Heart right ventricle (tissue), 16 donors: Measurements from ENCODE around the gene CATSPERD. TPM values are rescaled to one million over a fixed set of nuclear protein-coding genes. Genes with fewer than 3 reads are reported as not detected.

Experiments
- ATAC-seq, 8 donors: fragments of 200-7000 bp; cut with Tn5 transposase; one replicate each; pipeline ENCODE4 v1.9.1; 2020; ENCODE audit warnings: mild to moderate bottlenecking in 8 of 8, moderate library complexity in 8 of 8, moderate number of reproducible peaks in 1 of 8
- DNase-seq, 2 donors: peaks; one replicate each; pipeline ENCODE4 v3.0.0-alpha.2; 2020
- H3K27ac ChIP-seq, 10 donors: fragments of 200-600 bp; sonication (generic) in 2 of 10; one replicate each; pipeline versions ENCODE4 v1.5.0 to v1.8.0; 2020 to 2022; ENCODE audit warnings: mild to moderate bottlenecking in 3 of 10
- H3K27me3 ChIP-seq, 7 donors: fragments of 200-600 bp; one replicate each; pipeline ENCODE4 v1.8.0; 2021 to 2022; ENCODE audit warnings: mild to moderate bottlenecking in 2 of 7
- H3K36me3 ChIP-seq, 9 donors: fragments of 200-600 bp; sonication (generic) in 1 of 9; one replicate each; pipeline versions ENCODE4 v1.5.0 to v1.8.0; 2020 to 2022; ENCODE audit warnings: mild to moderate bottlenecking in 2 of 9
- H3K4me1 ChIP-seq, 9 donors: fragments of 200-600 bp; sonication (generic) in 1 of 9; one replicate each; pipeline versions ENCODE4 v1.5.0 to v1.8.0; 2020 to 2022; ENCODE audit warnings: mild to moderate bottlenecking in 4 of 9
- H3K4me3 ChIP-seq, 10 donors: fragments of 200-600 bp; sonication (generic) in 2 of 10; one replicate each; pipeline versions ENCODE4 v1.5.0 to v1.8.0; 2020 to 2022; ENCODE audit warnings: mild to moderate bottlenecking in 7 of 10, moderate library complexity in 2 of 10
- H3K9me3 ChIP-seq, 11 donors: fragments of 200-600 bp in 10 of 11; sonication (generic) in 2 of 11; one replicate each; pipeline versions ENCODE4 v1.5.0 to v1.8.0; 2013 to 2022; ENCODE audit warnings: mild to moderate bottlenecking in 2 of 11, control low read depth in 1 of 11, moderate library complexity in 1 of 11
- WGBS, 2 donors: extraction: QIAGEN DNeasy Blood & Tissue Kit; methylation state at CpG; one replicate each; pipeline ENCODE4 v1.1.7; 2013; ENCODE audit warnings: inconsistent platforms in 1 of 2; 5-methylcytosine and 5-hydroxymethylcytosine counted together
- intact Hi-C, 10 donors: fragments of 100-400 bp; cut with DNase I; formaldehyde crosslinking; loops; one replicate each; pipeline versions ENCODE4 v1.11.1 to v1.14.2; 2022
- polyA plus RNA-seq, 2 donors: library from polyadenylated mRNA; stranded (reverse); fragments of 200-250 nt; gene quantifications; one replicate each; pipeline ENCODE4 v1.2.3, GENCODE V29; 2013
- total RNA-seq, 10 donors: library from RNA; stranded (reverse); fragmentation: NEBNext Ultra II Directional in 3 of 10; extraction: Animal tissue kit (Norgen Biotek cat#: 25700) in 3 of 10; gene quantifications; one replicate each; pipeline versions ENCODE4 v1.2.1 to v1.2.4, GENCODE V29; 2021 to 2023
- TF ChIP-seq, protein P1 (sequence below), 9 donors: fragments of 200-600 bp; sonication (generic) in 2 of 9; IDR thresholded peaks; one replicate each; pipeline versions ENCODE4 v1.5.0 to v1.8.0; 2021 to 2022; ENCODE audit warnings: antibody characterized with exemption in 9 of 9, mild to moderate bottlenecking in 5 of 9, moderate library complexity in 1 of 9
- donor health status: Arrhythmogenic right ventricular cardiomyopathy.
- donor health status: ischemic (EF 13 %, LVEDD 7.1; RV severe dilation, severe dysfunction).
- donor health status: healthy with polysubstance abuse.
- donor health status: DM: no; HTN: yes; CAD: no.
- donor health status: DM: no; HTN: no; CAD: no.
- donor health status: ischemic (EF 25% LVEDD 6.9; RV normal size, moderate dysfunction).
- donor health status: ischemic (EF 25% LVEDD 5.7; RV mildly dilated, moderate dysfunction).
- donor health status: healthy.
- donor health status: DM: yes; HTN: yes; CAD: no.
- donor health status: Ischemic cardiomyopathy.
- donor health status: ischemic (EF 35%, LVEDD 5.7; RV mildly dilated, moderate dysfunction).
- donor health status: nonischemic (EF 11% LVEDD 7.7; RV severe dilation, severe dysfunction).
- donor health status: DM: yes; HTN: yes; CAD: no.
- donor health status: PGD.
- donor health status: ischemic (EF 29% LVEDD 5.4; RV normal size, mild dysfunction).
- donor health status: nonischemic (EF 23%, LVEDD 6.1; RV moderate dilation, normal function).

CATSPERD gene
- total and polyA plus RNA-seq, 12 donors = not detected

DNA sequence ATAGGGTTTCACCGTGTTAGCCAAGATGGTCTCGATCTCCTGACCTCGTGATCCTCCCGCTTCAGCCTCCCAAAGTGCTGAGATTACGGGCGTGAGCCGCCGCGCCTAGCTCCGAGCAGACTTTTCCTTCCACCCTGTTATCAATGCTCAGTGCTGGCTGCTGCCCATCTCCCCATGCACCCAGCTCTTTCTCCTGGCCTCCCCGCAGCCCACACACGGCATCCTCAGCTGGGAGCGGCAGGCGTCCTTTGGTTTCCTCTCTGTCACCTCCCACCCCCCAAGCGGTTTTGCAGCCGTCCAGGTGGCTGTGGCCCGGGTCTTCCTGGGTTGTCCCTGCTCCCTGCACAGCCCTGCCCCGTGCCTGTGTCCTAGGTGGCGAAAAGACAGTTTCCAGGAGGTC lies 52.0 kb downstream of the CATSPERD start:
- 70 to 75% methylated on average over 19 of the region's 19 CpGs for WGBS, 2 donors
- DNase-seq (no peak), ATAC-seq (no peak)
- Histone ChIP-seq H3K9me3 (no peaks in the 10 kb centered on the region), H3K4me1 (no peaks in the 10 kb centered on the region), H3K27me3 (peaks cover 0 to 7% (median 0%) of the 10 kb centered on the region in 7 donors), H3K36me3 (no peaks in the 10 kb centered on the region), H3K27ac (no peak overlapping the region), H3K4me3 (no peak overlapping the region)
- TF ChIP-seq, protein P1, sequence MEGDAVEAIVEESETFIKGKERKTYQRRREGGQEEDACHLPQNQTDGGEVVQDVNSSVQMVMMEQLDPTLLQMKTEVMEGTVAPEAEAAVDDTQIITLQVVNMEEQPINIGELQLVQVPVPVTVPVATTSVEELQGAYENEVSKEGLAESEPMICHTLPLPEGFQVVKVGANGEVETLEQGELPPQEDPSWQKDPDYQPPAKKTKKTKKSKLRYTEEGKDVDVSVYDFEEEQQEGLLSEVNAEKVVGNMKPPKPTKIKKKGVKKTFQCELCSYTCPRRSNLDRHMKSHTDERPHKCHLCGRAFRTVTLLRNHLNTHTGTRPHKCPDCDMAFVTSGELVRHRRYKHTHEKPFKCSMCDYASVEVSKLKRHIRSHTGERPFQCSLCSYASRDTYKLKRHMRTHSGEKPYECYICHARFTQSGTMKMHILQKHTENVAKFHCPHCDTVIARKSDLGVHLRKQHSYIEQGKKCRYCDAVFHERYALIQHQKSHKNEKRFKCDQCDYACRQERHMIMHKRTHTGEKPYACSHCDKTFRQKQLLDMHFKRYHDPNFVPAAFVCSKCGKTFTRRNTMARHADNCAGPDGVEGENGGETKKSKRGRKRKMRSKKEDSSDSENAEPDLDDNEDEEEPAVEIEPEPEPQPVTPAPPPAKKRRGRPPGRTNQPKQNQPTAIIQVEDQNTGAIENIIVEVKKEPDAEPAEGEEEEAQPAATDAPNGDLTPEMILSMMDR (IDR thresholded peaks at IDR 0.05) = no peak
- intact Hi-C loops = loop anchor here in 2 of 10 donors (10.0 kb wide), 1 partner anchor 252 kb away; no protein-coding TSS in a partner anchor

DNA sequence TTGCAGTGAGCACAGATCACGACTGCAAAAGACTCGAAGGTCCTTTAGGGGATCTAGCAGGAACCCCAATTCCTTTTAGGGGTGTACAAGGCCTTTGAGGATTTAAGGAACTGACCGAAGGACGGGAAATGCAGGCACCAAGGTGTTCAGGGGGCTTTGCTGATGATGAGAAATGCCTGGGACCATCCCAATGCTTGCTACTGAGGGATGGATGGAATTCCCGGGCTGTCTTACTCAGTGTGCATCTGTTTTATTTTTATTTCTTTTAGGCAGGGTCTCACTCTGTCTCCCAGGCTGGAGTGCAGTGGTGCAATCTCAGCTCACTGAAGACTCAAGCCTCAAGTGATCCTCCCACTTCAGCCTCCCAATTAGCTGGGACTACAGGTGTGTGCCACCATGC lies 52.8 kb downstream of the CATSPERD start:
- Histone ChIP-seq H3K4me1 (no peaks in the 10 kb centered on the region), H3K36me3 (no peaks in the 10 kb centered on the region), H3K9me3 (no peaks in the 10 kb centered on the region), H3K27ac (no peak overlapping the region), H3K27me3 (peaks cover 0 to 7% (median 0%) of the 10 kb centered on the region in 7 donors), H3K4me3 (no peak overlapping the region)
- TF ChIP-seq, protein P1 (IDR thresholded peaks at IDR 0.05) = no peak
- ATAC-seq (no peak), DNase-seq (no peak)
- 85 to 90% methylated on average over 5 of the region's 5 CpGs for WGBS, 2 donors
- intact Hi-C loops = loop anchor here in 2 of 10 donors (10.0 kb wide), 1 partner anchor 252 kb away; no protein-coding TSS in a partner anchor

DNA sequence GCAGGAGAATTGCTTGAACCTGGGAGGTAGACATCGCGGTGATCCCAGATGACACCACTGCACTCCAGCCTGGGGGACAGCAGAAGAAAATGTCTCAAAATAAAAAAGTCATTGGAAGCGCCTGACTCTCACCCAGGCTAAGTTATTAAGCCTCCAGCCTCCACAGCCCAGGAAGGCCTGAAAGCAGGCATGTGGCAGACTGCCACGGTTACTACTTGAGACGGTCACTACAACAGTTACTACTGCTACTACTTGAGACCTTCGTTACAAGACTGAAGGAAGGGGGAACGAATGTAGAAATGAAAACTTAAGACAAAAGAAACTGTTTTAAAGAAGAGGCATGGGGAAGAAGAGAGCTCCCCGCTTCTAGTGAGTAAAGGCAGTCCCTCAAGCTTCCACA lies 54.5 kb downstream of the CATSPERD start:
- ATAC-seq (no peak), DNase-seq (no peak)
- Histone ChIP-seq H3K4me1 (no peaks in the 10 kb centered on the region), H3K4me3 (no peak overlapping the region), H3K27me3 (peaks cover 0 to 7% (median 0%) of the 10 kb centered on the region in 7 donors), H3K27ac (no peak overlapping the region), H3K9me3 (no peaks in the 10 kb centered on the region), H3K36me3 (no peaks in the 10 kb centered on the region)
- 81% methylated on average over 8 of the region's 8 CpGs for WGBS, 2 donors
- TF ChIP-seq, protein P1 (IDR thresholded peaks at IDR 0.05) = no peak
- intact Hi-C loops = loop anchor here in 3 of 10 donors (5.0 to 10.0 kb wide), 3 partner anchors 247 to 1322 kb away; no protein-coding TSS in a partner anchor

DNA sequence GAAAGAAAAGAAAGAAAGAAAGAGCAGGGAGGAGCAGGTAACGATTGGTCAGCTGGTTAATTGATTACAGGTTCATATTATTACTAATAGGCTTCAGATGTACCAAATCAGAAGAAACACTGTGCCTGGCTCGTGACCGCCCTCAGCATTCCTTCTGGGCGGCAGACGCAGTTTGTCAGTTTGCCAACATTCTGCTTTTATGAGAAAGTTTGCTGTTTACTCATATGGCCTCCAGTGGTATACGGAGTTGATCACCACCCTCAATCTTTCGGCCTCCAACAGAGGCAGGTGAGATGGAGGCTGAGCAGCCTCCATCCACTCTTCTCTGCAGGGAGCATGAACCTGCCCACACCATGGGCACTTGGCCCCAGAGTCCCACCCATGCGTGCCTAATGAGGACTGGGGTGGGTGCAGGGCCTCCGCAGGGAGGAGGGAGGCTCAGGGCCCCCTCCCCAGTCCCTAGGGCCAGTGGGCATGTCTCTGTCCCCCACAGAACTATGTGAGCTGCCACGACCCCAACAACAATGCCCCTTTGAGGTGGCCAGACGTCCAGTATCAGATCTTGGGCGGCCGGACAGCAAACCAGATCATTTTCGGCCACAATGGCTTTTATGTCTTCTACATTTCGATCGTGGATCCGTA lies 55.4 kb downstream of the CATSPERD start:
- 71 to 72% methylated on average over 17 of the region's 17 CpGs for WGBS, 2 donors
- Histone ChIP-seq H3K27ac (no peak overlapping the region), H3K4me1 (no peaks in the 10 kb centered on the region), H3K36me3 (no peaks in the 10 kb centered on the region), H3K9me3 (no peaks in the 10 kb centered on the region), H3K27me3 (peaks cover 0 to 7% (median 0%) of the 10 kb centered on the region in 7 donors), H3K4me3 (no peak overlapping the region)
- TF ChIP-seq, protein P1 (IDR thresholded peaks at IDR 0.05) = no peak
- DNase-seq (no peak), ATAC-seq (no peak)
- intact Hi-C loops = loop anchor here in 3 of 10 donors (5.0 to 10.0 kb wide), 3 partner anchors 247 to 1322 kb away; no protein-coding TSS in a partner anchor
